GM10847 (cell line): Measurements from ENCODE around the gene DNAH5.

Source experiments
- POLR2A ChIP-seq: IDR thresholded peaks from 2 replicates; pipeline ENCODE4 v1.6.1; 2011; ENCODE audit not compliant: insufficient read length; ENCODE audit errors: extremely low read depth

Gene DNAH5

GRCh38 chr5:13944560-13945199 lies at the start of gene DNAH5:
TSS of gene DNAH5 (minus strand) at chr5:13944688. CDS start at chr5:13944438, 250 bp downstream.
- no peak for TF ChIP-seq POLR2A

GRCh38 chr5:13993926-13994325 lies 49.4 kb upstream of the DNAH5 start:
- TF ChIP-seq POLR2A = no peak

GRCh38 chr5:13992795-13993194 lies 48.3 kb upstream of the DNAH5 start:
- TF ChIP-seq POLR2A = no peak

- TF ChIP-seq POLR2A = no peak
Observed at GRCh38 chr5:13991365-13991764, 46.9 kb upstream of the DNAH5 start.

GRCh38 chr5:13990896-13991295 lies 46.4 kb upstream of the DNAH5 start:
- no peak for TF ChIP-seq POLR2A

GRCh38 chr5:13989832-13990231 lies 45.3 kb upstream of the DNAH5 start:
- no peak for TF ChIP-seq POLR2A

- TF ChIP-seq POLR2A = no peak
Observed at GRCh38 chr5:13987843-13988464, 43.5 kb upstream of the DNAH5 start.

GRCh38 chr5:13985731-13986418 lies 41.4 kb upstream of the DNAH5 start:
- no peak for TF ChIP-seq POLR2A

GRCh38 chr5:13976867-13977830 lies 32.7 kb upstream of the DNAH5 start:
- no peak for TF ChIP-seq POLR2A

- no peak for TF ChIP-seq POLR2A
Observed at GRCh38 chr5:13976223-13976622, 31.7 kb upstream of the DNAH5 start.

GRCh38 chr5:13975246-13975645 lies 30.8 kb upstream of the DNAH5 start:
- TF ChIP-seq POLR2A = no peak

GRCh38 chr5:13973724-13974123 lies 29.2 kb upstream of the DNAH5 start:
- TF ChIP-seq POLR2A = no peak

- no peak for TF ChIP-seq POLR2A
Observed at GRCh38 chr5:13972029-13972428, 27.5 kb upstream of the DNAH5 start.

GRCh38 chr5:13957032-13957645 lies 12.7 kb upstream of the DNAH5 start:
- TF ChIP-seq POLR2A = no peak

GRCh38 chr5:13956471-13956870 lies 12.0 kb upstream of the DNAH5 start:
- no peak for TF ChIP-seq POLR2A

GRCh38 chr5:13955896-13956295 lies 11.4 kb upstream of the DNAH5 start:
- no peak for TF ChIP-seq POLR2A
